Muscle of leg (tissue), 11 donors: ENCODE measurements around the gene CBX1. TPM values are rescaled to one million over a fixed set of nuclear protein-coding genes. Genes with fewer than 3 reads are reported as not detected.
A peak's percentile ranks its signal among the peaks of the same experiment; 100 is the strongest.

Experiments used
- DNase-seq: peaks from one replicate; pipeline ENCODE4 v3.0.0; 2013
- H3K27ac ChIP-seq: one replicate; pipeline ENCODE4 v1.5.1; 2013; ENCODE audit warnings: mild to moderate bottlenecking, low read length, control low read depth
- H3K27me3 ChIP-seq: one replicate; pipeline ENCODE4 v1.6.1; 2013; ENCODE audit warnings: low read length; ENCODE audit not compliant: control insufficient read depth, insufficient read depth
- H3K36me3 ChIP-seq: one replicate; pipeline ENCODE4 v1.6.1; 2013; ENCODE audit warnings: low read length; ENCODE audit not compliant: control insufficient read depth, insufficient read depth
- H3K4me1 ChIP-seq: one replicate; pipeline ENCODE4 v1.6.1; 2013; ENCODE audit warnings: low read length; ENCODE audit not compliant: control insufficient read depth, insufficient read depth
- H3K4me3 ChIP-seq: one replicate; pipeline ENCODE4 v1.5.1; 2013; ENCODE audit warnings: low read length, control low read depth
- H3K9me3 ChIP-seq: replicated peaks from 2 replicates; pipeline ENCODE4 v1.6.1; 2013; ENCODE audit warnings: low read depth, low read length; ENCODE audit not compliant: control insufficient read depth
- WGBS: methylation state at CpG from one replicate; pipeline ENCODE4 v1.1.5; 2013; ENCODE audit warnings: missing lambda C conversion rate; ENCODE audit not compliant: insufficient coverage; 5-methylcytosine and 5-hydroxymethylcytosine counted together
- polyA plus RNA-seq, 8 donors: library from polyadenylated mRNA; unstranded; fragments of 120-200 nt; gene quantifications; one replicate each; pipeline versions ENCODE4 v1.2.1 to v1.2.3, GENCODE V29; 2013; ENCODE audit warnings: inconsistent platforms in 1 of 8, low replicate concordance in 1 of 8; ENCODE audit not compliant: insufficient read length in 8 of 8, insufficient read depth in 1 of 8
- total RNA-seq: library from RNA; stranded (reverse); fragments of 120-200 nt; gene quantifications from one replicate; pipeline ENCODE4 v1.2.4, GENCODE V29; 2013

The CBX1 gene
- total and polyA plus RNA-seq, 9 donors, result 54.0 to 118 (median 87.4) TPM

DNA sequence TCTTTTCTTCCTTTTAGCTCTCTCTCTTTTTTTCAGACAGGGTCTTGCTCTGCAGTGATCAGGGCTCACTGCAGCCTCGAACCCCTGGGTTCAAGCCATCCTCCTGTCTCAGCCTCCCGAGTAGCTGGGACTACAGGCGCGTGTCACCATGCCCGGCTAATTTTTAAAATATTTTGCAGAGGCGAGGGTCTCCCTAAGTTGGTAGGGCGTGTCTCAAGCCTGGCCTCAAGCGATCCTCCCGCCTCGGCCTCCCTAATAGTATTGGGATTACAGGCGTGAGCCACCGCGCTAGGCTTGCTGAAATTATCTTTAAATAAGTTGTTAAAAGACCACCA is 5.5 kb upstream of the CBX1 start:
- no peaks in the 10 kb centered on the region for H3K36me3 ChIP-seq
- 57% methylated on average over 9 of the region's 13 CpGs for WGBS

DNA sequence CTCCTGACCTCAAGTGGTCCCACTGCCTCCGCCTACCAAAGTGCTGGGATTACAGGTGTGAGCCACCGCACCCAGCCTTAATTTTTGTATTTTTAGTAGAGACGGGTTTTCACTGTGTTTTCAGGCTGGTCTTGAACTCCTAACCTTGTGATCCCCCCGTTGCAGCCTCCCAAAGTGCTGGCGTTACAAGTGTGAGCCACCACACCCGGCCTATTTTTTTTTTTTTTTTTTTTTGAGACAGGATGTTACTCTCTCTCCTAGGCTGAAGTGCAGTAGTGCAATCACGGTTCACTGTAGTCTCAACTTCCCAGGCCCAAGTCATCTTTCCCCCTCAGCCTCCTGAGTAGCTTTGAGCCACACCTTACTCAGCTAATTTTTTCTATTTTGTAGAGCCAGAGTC is 3.2 kb upstream of the CBX1 start:
- H3K27ac ChIP-seq, result no peak overlapping the region
- no peaks in the 10 kb centered on the region for H3K36me3 ChIP-seq
- 80% methylated on average over 3 of the region's 7 CpGs for WGBS
- no peak overlapping the region for H3K4me3 ChIP-seq
- H3K4me1 ChIP-seq, result peaks cover 21% of the 10 kb centered on the region
- no peaks in the 10 kb centered on the region for H3K27me3 ChIP-seq
- H3K9me3 ChIP-seq, result no peaks in the 10 kb centered on the region
- no peak for DNase-seq

More for the DNA sequence above, 5.5 kb upstream of the CBX1 start:
- peaks cover 12% of the 10 kb centered on the region for H3K4me1 ChIP-seq
- no peaks in the 10 kb centered on the region for H3K9me3 ChIP-seq
- peak overlapping the region; percentile 83 for H3K27ac ChIP-seq
- H3K27me3 ChIP-seq, result no peaks in the 10 kb centered on the region
- H3K4me3 ChIP-seq, result peak overlapping the region; percentile 62
- no peak for DNase-seq

DNA sequence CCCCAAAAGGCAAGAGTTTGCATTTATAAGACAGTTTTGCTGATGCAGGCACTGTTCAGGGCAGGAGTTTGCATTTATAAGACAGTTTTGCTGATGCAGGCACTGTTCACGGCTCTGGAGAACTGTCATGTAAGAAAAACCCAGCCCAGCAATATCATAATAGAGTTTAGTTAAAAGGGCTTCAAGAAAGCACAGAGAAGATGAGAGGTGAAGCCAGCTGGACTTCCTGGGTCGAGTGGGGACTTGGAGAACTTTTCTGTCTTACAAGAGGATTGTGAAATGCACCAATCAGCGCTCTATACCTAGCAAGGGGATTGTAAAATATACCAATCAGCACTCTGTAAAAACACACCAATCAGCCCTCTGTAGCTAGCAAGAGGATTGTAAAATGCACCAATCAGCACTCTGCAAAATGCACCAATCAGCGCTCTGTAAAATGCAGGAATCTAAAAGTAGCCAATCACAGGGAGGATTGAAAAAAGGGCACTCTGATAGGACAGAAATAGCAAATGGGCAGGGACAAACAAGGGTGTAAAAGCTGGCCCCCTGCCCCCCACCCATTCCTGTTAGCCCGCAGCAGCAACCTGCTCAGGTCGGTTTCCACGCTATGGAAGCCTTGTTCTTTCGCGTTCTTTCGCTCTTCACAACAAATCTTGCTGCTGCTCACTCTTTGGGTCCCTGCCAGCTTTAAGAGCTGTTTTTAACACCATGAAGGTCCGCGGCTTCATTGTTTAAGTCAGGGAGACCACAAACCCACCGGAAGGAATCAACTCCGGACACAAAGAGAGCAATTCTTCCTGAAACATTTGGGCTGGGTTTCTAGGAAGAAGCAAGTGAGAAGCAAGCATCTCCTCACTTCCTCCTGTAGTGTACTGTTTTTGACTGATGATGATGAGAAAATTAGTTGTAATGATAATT is 1.8 kb upstream of the CBX1 start:
- Histone ChIP-seq H3K27me3 (no peaks in the 10 kb centered on the region), H3K4me3 (no peak overlapping the region), H3K4me1 (peaks cover 16% of the 10 kb centered on the region), H3K27ac (peak overlapping the region; percentile 35), H3K9me3 (no peaks in the 10 kb centered on the region), H3K36me3 (no peaks in the 10 kb centered on the region)
- DNase-seq, result peak; percentile 66
- 85% methylated on average over 8 of the region's 14 CpGs for WGBS

DNA sequence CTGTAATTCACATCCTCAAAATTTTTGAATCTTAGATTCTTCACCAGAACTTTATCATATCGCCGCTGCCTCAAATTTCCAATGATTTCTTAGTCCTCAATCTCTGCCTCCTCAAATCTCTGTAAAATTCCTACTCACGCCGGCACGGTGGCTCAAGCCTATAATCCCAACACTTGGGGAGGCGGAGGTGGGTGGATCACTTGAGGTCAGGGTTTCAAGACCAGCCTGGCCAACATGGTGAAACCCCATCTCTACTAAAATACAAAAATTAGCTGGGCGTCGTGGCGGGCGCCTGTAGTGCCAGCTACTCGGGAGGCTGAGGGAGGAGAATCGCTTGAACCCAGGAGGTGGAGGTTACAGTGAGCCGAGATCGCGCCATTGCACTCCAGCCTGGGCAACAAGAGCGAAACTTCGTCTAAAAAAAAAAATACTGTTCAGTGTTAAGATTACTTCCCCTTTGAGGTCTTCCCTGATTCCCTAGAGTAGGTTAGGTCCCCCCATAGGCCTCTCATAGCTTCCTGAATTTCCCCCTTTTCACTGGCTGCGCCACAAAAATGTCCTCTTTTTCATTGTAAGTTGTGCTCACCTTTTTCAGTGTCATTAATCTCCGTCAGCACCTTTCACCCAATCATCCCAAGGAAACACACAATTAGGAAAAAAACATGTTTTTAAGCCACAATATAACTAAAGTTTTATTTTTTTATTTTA is 919 bp upstream of the CBX1 start:
- H3K27ac ChIP-seq, result no peak overlapping the region
- H3K4me3 ChIP-seq, result no peak overlapping the region
- no peaks in the 10 kb centered on the region for H3K27me3 ChIP-seq
- no peak for DNase-seq
- H3K4me1 ChIP-seq, result peaks cover 16% of the 10 kb centered on the region
- no peaks in the 10 kb centered on the region for H3K9me3 ChIP-seq
- no peaks in the 10 kb centered on the region for H3K36me3 ChIP-seq
- 100% methylated on average over 1 of the region's 19 CpGs for WGBS

DNA sequence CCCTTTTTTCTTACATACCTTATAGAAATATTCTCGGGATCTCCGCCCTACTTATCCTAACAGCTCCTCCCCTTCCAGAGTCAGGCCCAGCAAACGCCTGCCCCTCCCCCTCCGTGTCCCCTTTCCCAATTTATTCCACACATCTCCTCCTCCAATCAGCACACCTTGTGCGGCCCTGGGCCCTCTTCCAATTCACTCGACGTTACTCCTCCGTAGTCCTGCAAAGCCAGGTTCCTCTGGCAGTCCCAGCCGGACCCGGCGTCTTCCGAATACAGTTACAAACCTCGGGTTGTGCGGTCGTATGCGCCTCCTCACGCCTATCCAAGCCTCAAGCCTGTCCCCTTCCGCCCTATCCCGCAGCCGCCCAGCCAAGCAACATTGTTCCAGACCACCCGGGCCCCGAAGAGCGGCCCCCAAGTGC is 677 bp downstream of the CBX1 start:
- peak; percentile 81 for DNase-seq
- no peaks in the 10 kb centered on the region for H3K9me3 ChIP-seq
- H3K36me3 ChIP-seq, result peaks cover 2% of the 10 kb centered on the region
- WGBS, result 0% methylated on average over 22 of the region's 23 CpGs
- H3K4me3 ChIP-seq, result peak overlapping the region; percentile 87
- H3K27me3 ChIP-seq, result no peaks in the 10 kb centered on the region
- H3K27ac ChIP-seq, result peak overlapping the region; percentile 92
- peaks cover 11% of the 10 kb centered on the region for H3K4me1 ChIP-seq

DNA sequence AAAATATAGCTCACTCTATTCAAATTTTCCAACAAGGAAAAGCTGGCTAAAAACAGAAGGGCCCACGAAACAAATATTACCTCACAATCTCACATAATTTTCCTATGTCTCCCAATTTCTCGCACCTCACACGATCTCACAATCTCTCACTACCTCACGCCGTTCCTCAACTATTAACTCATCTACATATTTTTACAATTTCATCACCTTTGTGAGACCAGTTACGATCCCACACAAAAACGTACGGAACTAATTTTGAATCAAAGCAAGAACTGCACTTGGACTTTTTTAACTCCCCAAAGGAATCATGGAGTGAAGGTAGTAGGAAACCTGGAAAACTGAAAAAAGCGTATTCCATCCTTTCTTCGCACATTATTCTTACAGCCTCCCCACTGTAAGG is 1.1 kb downstream of the CBX1 start:
- peak; percentile 34 for DNase-seq
- Histone ChIP-seq H3K27ac (peak overlapping the region; percentile 92), H3K9me3 (no peaks in the 10 kb centered on the region), H3K4me1 (peaks cover 11% of the 10 kb centered on the region), H3K4me3 (peak overlapping the region; percentile 87), H3K36me3 (peaks cover 5% of the 10 kb centered on the region), H3K27me3 (no peaks in the 10 kb centered on the region)
- WGBS, result 20% methylated on average over 7 of the region's 10 CpGs

DNA sequence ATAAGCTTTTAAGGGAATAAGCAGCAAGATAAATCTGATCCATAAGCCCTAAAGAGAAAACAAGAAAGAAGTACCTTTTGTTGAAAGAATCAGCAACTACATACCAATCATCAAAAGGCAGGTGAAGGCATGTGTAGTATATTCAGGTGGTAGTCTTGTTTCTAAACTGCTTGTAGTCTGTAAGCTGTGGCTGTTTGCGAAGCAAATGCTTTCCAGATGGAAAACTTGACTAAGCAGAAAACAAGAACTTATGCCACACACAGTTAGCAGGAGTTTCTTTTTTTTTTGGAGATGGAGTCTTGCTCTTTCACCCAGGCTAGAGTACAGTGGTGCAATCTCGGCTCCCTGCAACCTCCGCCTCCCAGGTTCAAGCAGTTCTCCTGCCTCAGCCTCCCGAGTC is 5.7 kb downstream of the CBX1 start:
- H3K9me3 ChIP-seq, result no peaks in the 10 kb centered on the region
- H3K4me1 ChIP-seq, result peaks cover 9% of the 10 kb centered on the region
- no peak overlapping the region for H3K27ac ChIP-seq
- peak; percentile 58 for DNase-seq
- no CpG with 5 or more reads among the region's 4 CpGs for WGBS
- peaks cover 19% of the 10 kb centered on the region for H3K36me3 ChIP-seq
- H3K4me3 ChIP-seq, result no peak overlapping the region
- no peaks in the 10 kb centered on the region for H3K27me3 ChIP-seq

DNA sequence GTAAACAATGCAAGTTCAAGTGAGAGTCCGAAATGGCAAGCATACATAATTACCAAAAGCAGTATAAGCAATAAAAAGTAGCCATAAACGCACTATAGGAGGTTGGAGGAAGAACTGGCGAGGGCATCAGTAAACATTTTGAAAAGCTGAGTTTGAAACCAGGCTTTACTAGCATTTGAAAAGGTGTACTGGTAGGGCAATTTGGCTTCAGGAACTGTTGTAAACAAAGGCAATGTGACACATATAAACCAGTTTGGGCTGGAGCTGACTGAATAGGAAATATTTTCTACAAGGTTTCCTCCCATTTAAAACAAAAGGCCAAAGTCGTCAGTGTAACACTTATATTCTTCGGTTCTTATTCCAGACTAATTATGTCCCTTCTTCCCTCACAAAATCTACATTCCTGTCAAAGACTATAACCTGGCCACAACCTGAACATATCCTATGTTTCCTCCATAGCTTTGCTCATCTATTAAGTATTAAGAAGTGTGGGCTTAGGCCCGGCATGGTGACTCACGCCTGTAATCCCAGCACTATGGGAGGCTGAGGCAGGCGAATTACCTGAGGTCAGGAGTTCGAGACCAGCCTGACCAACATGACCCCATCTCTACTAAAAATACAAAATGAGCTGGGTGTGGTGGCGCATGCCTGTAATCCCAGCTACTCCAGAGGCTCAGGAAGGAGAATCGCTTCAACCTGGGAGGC is 7.8 kb downstream of the CBX1 start:
- DNase-seq, result no peak
- Histone ChIP-seq H3K4me1 (no peaks in the 10 kb centered on the region), H3K27ac (no peak overlapping the region), H3K27me3 (no peaks in the 10 kb centered on the region), H3K36me3 (peaks cover 19% of the 10 kb centered on the region), H3K4me3 (no peak overlapping the region), H3K9me3 (no peaks in the 10 kb centered on the region)
- 100% methylated on average over 1 of the region's 11 CpGs for WGBS

DNA sequence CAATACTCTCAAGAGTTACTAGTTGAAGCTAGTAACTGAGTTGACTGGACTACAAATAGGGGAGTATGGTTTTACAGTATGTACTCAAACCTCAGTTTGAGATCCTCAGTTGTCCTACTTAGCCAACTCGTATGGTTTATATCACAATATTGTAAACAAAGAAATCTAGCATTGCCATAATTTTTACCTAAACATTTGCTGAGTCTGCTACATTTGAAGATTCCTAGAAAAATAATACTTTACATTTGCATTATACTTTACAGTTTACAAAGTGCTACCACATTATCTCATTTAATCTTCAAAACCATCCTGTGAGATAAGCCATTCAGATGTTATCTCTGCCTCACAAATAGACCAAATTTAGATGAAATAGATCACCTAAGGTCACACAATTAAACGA is 16.3 kb downstream of the CBX1 start:
- DNase-seq, result no peak
- H3K27ac ChIP-seq, result no peak overlapping the region
- H3K4me1 ChIP-seq, result peaks cover 3% of the 10 kb centered on the region
- no peaks in the 10 kb centered on the region for H3K27me3 ChIP-seq
- no peak overlapping the region for H3K4me3 ChIP-seq
- no peaks in the 10 kb centered on the region for H3K36me3 ChIP-seq
- H3K9me3 ChIP-seq, result no peaks in the 10 kb centered on the region
- no CpG with 5 or more reads among the region's 2 CpGs for WGBS

DNA sequence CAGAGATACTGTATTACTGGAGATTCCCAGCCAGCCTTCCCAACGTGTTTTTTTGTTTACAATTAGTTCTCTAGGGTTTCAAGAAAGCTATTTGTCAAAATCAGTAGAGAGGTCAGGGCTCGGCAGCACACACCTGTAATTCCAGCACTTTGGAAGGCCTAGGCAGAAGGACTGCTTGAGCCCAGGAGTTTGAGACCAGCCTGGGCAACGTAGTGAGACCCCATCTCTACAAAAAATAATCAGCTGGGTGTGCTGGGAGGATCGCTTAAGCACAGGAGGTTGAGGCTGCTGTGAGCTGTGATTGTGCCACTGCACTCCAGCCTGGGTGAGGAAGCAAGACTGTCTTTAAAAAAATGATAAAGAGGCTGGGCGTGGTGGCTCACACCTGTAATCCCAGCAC is 19.4 kb downstream of the CBX1 start:
- H3K4me1 ChIP-seq, result peaks cover 3% of the 10 kb centered on the region
- no peaks in the 10 kb centered on the region for H3K27me3 ChIP-seq
- DNase-seq, result no peak
- WGBS, result 43% methylated on average over 2 of the region's 5 CpGs
- H3K36me3 ChIP-seq, result no peaks in the 10 kb centered on the region
- H3K4me3 ChIP-seq, result no peak overlapping the region
- no peak overlapping the region for H3K27ac ChIP-seq
- H3K9me3 ChIP-seq, result no peaks in the 10 kb centered on the region
